ENCODE measurements around the gene ZNF304.

Gene ZNF304

DNA sequence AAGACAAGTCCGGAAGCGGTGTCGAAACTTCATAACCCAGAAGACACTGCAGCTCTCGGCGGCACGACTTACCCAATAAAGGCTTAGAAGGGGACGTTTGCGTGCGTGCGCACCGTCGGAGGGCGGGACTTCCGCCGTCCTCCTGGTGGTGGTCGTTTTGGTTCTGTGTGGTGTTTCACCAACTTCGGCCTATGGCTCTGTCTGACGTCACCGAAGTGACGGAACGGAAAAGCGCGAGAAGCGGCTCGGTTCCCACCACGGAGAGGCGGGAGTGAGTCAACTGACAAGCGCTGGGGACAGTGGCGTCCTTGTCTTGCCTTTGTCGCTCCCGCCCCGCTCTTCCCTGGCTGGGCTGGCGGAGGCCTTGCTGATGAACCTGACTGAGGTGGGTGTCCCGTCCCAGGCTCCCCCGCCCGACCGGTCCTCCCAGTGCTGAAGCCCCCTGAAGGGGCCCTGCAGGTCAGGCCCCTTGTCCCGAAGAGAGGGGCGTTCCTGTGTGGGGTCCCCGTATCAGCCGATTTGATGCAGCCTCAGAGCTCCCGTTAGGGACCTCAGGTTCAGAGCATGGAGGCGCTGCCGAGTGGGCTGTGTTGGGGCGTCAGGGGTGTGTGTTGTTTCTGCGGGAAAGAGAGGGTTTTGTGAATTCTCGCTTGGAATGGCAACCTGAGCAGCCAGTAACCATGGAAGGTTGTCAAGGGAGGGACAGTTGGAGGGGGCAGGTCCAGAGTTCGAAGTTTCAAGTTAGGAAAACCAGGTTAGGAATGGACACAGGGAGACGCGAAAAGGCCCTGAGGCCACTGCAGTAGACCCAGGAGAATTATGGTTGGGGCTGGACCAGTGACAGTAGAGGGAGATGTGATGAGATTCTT, 38.9 kb downstream of the ZNF304 start, which contains the start of gene ZNF548:
ZNF548 (plus strand) TSS at position 125 of the 869 bp plus-strand sequence; CDS start at position 371, 246 bp downstream.
- H3K27me3 ChIP-seq (ENCODE audit: control insufficient read depth, insufficient read depth, low read length): peaks cover 8% of the 10 kb centered on the region
- peak within 1 kb of the TSS; percentile 88 for H3K4me3 ChIP-seq (ENCODE audit: low read length)
- H3K9ac ChIP-seq (ENCODE audit: low read length): peak within 1 kb of the TSS; percentile 73
- peaks cover 4% of the 10 kb centered on the region for H3K4me1 ChIP-seq (ENCODE audit: control insufficient read depth, low read depth, low read length)
- no peaks in the 10 kb centered on the region for H3K36me3 ChIP-seq (ENCODE audit: control insufficient read depth, low read depth, low read length)
- H3K27ac ChIP-seq (ENCODE audit: low read length): peak within 1 kb of the TSS; percentile 89
- no peaks in the 10 kb centered on the region for H3K9me3 ChIP-seq (ENCODE audit: control insufficient read depth, low read depth, low read length)

DNA sequence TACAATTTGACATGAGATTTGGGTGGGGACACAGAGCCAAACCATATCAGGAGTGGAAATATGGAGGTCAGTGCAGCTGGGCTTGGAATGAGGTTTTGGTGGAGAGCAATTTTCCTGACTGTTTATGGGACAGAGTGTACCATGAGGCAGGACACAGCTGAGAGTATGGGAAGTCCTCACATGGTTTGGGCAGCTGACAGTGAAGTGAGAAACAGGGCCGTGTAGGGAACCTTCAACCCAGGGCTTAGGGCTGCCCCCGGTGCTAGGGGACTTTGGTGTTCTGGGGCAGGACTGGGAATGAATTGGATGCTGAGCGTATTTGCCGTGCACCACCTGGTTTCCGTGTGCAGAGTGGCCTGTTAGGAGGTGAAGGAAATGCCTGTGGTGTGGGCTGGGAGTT, 44.6 kb downstream of the ZNF304 start:
- Histone ChIP-seq H3K9ac (ENCODE audit: low read length) (no peak overlapping the region), H3K4me1 (ENCODE audit: control insufficient read depth, low read depth, low read length) (no peaks in the 10 kb centered on the region), H3K4me3 (ENCODE audit: low read length) (no peak overlapping the region), H3K36me3 (ENCODE audit: control insufficient read depth, low read depth, low read length) (peaks cover 15% of the 10 kb centered on the region), H3K9me3 (ENCODE audit: control insufficient read depth, low read depth, low read length) (peaks cover under 1% of the 10 kb centered on the region), H3K27ac (ENCODE audit: low read length) (no peak overlapping the region), H3K27me3 (ENCODE audit: control insufficient read depth, insufficient read depth, low read length) (no peaks in the 10 kb centered on the region)

GRCh38 chr19:57398868-57399267, 47.8 kb downstream of the ZNF304 start:
- H3K27ac ChIP-seq (ENCODE audit: low read length): no peak overlapping the region

DNA sequence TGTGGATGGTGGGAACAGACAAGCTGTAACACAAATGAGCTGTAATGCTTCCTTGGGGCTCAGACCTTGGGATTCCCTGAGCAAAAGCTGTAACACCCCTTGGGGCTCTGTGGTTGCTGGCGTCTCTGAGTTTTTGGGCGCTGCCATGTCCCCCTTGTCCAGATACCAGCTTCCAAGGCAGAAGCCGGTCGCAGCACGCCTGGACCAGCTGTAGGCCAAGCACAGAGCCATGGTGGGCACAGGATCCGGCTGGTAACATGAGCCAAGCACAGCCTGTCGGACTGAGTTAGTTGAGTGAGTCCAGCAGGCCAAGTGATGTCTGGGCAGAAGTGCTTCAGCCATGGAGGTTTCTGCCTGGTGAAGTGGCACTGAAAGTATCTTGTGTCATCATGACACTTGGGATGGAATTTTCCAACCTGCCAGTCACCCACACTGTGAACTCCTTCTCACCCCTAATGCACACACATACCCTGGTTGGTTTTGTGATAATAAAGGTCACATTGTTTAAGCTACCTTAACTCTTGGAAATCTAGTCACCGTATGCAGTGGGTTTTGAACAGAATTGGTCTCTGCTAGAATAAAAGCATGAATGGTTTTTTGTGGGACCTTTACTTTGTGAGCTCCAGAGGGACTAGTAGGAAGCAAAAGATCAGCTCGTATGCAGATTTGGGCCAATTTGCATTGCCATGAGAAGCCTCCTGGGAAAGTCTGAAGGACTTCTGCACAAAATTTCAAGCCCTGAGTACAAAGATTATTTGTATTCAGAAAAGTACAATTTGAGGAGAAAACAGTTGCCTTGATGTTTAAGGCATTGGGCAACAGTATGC, 52.9 kb downstream of the ZNF304 start:
- H3K9me3 ChIP-seq (ENCODE audit: control insufficient read depth, low read depth, low read length): peaks cover 3% of the 10 kb centered on the region

More at GRCh38 chr19:57398868-57399267, 47.8 kb downstream of the ZNF304 start:
- no peak overlapping the region for H3K4me3 ChIP-seq (ENCODE audit: low read length)
- no peaks in the 10 kb centered on the region for H3K27me3 ChIP-seq (ENCODE audit: control insufficient read depth, insufficient read depth, low read length)
- no peaks in the 10 kb centered on the region for H3K4me1 ChIP-seq (ENCODE audit: control insufficient read depth, low read depth, low read length)
- peaks cover 15% of the 10 kb centered on the region for H3K36me3 ChIP-seq (ENCODE audit: control insufficient read depth, low read depth, low read length)
- H3K9me3 ChIP-seq (ENCODE audit: control insufficient read depth, low read depth, low read length): peaks cover 3% of the 10 kb centered on the region
- no peak overlapping the region for H3K9ac ChIP-seq (ENCODE audit: low read length)

GRCh38 chr19:57406516-57407123, 55.5 kb downstream of the ZNF304 start:
- Histone ChIP-seq H3K4me3 (ENCODE audit: low read length) (no peak overlapping the region), H3K27ac (ENCODE audit: low read length) (no peak overlapping the region), H3K36me3 (ENCODE audit: control insufficient read depth, low read depth, low read length) (no peaks in the 10 kb centered on the region), H3K4me1 (ENCODE audit: control insufficient read depth, low read depth, low read length) (no peaks in the 10 kb centered on the region), H3K9ac (ENCODE audit: low read length) (no peak overlapping the region), H3K27me3 (ENCODE audit: control insufficient read depth, insufficient read depth, low read length) (no peaks in the 10 kb centered on the region), H3K9me3 (ENCODE audit: control insufficient read depth, low read depth, low read length) (no peaks in the 10 kb centered on the region)

More for the DNA sequence above, 52.9 kb downstream of the ZNF304 start:
- no peak overlapping the region for H3K9ac ChIP-seq (ENCODE audit: low read length)
- no peaks in the 10 kb centered on the region for H3K4me1 ChIP-seq (ENCODE audit: control insufficient read depth, low read depth, low read length)
- peaks cover 4% of the 10 kb centered on the region for H3K36me3 ChIP-seq (ENCODE audit: control insufficient read depth, low read depth, low read length)
- H3K4me3 ChIP-seq (ENCODE audit: low read length): no peak overlapping the region
- no peaks in the 10 kb centered on the region for H3K27me3 ChIP-seq (ENCODE audit: control insufficient read depth, insufficient read depth, low read length)
- no peak overlapping the region for H3K27ac ChIP-seq (ENCODE audit: low read length)
